ENCODE data around the gene PCYT2. TPM values are rescaled to one million over a fixed set of nuclear protein-coding genes. Genes with fewer than 3 reads are reported as not detected.

Gene PCYT2
- total RNA-seq, 1 experiment from 2014 or later: 60.0 TPM

GRCh38 chr17:81888105-81888987 is 22.9 kb downstream of the PCYT2 start:
- DNase-seq (ENCODE audit: low spot score): no peak
- in situ Hi-C loops (cut with HindIII; ENCODE audit: low sequenced_read_pairs): no loop called here

GRCh38 chr17:81885869-81886548 is 25.2 kb downstream of the PCYT2 start:
- no peak for DNase-seq (ENCODE audit: low spot score)

GRCh38 chr17:81885454-81885853 is 25.7 kb downstream of the PCYT2 start:
- no peak for DNase-seq (ENCODE audit: low spot score)
- in situ Hi-C loops (cut with HindIII; ENCODE audit: low sequenced_read_pairs): no loop called here

More at GRCh38 chr17:81885869-81886548, 25.2 kb downstream of the PCYT2 start:
- in situ Hi-C loops (cut with HindIII; ENCODE audit: low sequenced_read_pairs): no loop called here

GRCh38 chr17:81884968-81885367 is 26.2 kb downstream of the PCYT2 start:
- in situ Hi-C loops (cut with HindIII; ENCODE audit: low sequenced_read_pairs): no loop called here
- DNase-seq (ENCODE audit: low spot score): no peak

- in situ Hi-C loops (cut with HindIII; ENCODE audit: low sequenced_read_pairs): no loop called here
- no peak for DNase-seq (ENCODE audit: low spot score)
These were observed 26.7 kb downstream of the PCYT2 start for GRCh38 chr17:81884520-81884919.

GRCh38 chr17:81879121-81879520 is 32.1 kb downstream of the PCYT2 start:
- DNase-seq (ENCODE audit: low spot score): no peak

GRCh38 chr17:81878294-81878693 is 32.9 kb downstream of the PCYT2 start:
- no peak for DNase-seq (ENCODE audit: low spot score)
- in situ Hi-C loops (cut with HindIII; ENCODE audit: low sequenced_read_pairs): no loop called here

More at GRCh38 chr17:81879121-81879520, 32.1 kb downstream of the PCYT2 start:
- in situ Hi-C loops (cut with HindIII; ENCODE audit: low sequenced_read_pairs): no loop called here

- in situ Hi-C loops (cut with HindIII; ENCODE audit: low sequenced_read_pairs): no loop called here
- no peak for DNase-seq (ENCODE audit: low spot score)
These were observed 33.6 kb downstream of the PCYT2 start for GRCh38 chr17:81877569-81877968.

GRCh38 chr17:81871387-81872230 is 39.6 kb downstream of the PCYT2 start:
- DNase-seq (ENCODE audit: low spot score): peak; percentile 83
- in situ Hi-C loops (cut with HindIII; ENCODE audit: low sequenced_read_pairs): no loop called here

GRCh38 chr17:81870981-81871386 is 40.2 kb downstream of the PCYT2 start, which contains the start of gene ARHGDIA:
TSS of gene ARHGDIA (minus strand) at chr17:81871337. CDS start at chr17:81869930, 1,407 bp downstream.
- in situ Hi-C loops (cut with HindIII; ENCODE audit: low sequenced_read_pairs): no loop called here
- no peak for DNase-seq (ENCODE audit: low spot score)

GRCh38 chr17:81870131-81870980 is 40.8 kb downstream of the PCYT2 start:
- in situ Hi-C loops (cut with HindIII; ENCODE audit: low sequenced_read_pairs): no loop called here
- no peak for DNase-seq (ENCODE audit: low spot score)

GRCh38 chr17:81869221-81870130 is 41.7 kb downstream of the PCYT2 start:
- in situ Hi-C loops (cut with HindIII; ENCODE audit: low sequenced_read_pairs): no loop called here
- DNase-seq (ENCODE audit: low spot score): peak; percentile 33

GRCh38 chr17:81868674-81869220 is 42.5 kb downstream of the PCYT2 start:
- no peak for DNase-seq (ENCODE audit: low spot score)
- in situ Hi-C loops (cut with HindIII; ENCODE audit: low sequenced_read_pairs): no loop called here

- DNase-seq (ENCODE audit: low spot score): no peak
- in situ Hi-C loops (cut with HindIII; ENCODE audit: low sequenced_read_pairs): no loop called here
These were observed 43.1 kb downstream of the PCYT2 start for GRCh38 chr17:81867991-81868673.

- DNase-seq (ENCODE audit: low spot score): peak; percentile 35
- in situ Hi-C loops (cut with HindIII; ENCODE audit: low sequenced_read_pairs): no loop called here
These were observed 43.8 kb downstream of the PCYT2 start for GRCh38 chr17:81867170-81867990.

All from G401 (cell line).